ENCODE data around the gene NAT14. TPM values are rescaled to one million over a fixed set of nuclear protein-coding genes. Genes with fewer than 3 reads are reported as not detected.

NAT14 gene
- total RNA-seq, 1 donor from 2014 or later = 2.9 TPM

DNA sequence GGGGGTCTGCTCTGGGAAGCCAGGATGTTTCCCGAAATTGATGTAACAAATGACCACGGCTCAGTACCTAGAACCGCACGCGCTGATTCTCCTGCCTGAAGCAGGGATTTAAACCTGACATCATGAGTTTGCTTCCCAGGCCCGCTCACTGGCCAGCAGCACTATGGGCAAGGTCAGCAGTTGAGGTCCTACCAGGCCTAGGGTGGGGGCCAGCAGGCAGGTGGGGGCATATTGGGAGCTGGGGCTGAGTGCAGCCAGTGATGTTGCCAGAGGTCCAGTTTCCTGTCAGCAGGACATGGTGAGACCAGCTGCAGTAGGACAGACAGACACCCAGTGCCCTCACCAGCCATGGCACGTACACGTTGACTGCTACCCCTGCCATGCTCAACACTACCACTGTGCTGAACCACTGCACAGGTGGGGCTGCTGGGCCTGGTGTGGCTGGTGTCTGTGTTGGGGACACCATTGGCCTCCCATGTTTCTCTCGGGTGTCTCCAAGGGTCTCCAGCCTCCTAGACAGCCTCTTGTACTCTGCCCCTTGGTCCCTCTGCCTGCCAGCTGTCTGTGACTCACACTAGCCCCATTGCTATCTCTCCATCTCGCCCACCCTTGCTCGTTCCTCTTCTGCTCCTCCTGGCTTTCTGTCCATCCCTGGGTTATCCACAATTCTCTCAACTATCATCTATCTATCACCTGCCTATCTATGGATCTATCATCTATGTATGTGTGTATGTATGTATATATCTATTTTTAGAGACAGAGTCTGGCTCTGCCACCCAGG is 19.3 kb upstream of the NAT14 start:
- intact Hi-C loops (cut with DNase I) = loop anchor here (5.0 kb wide), 2 partner anchors 37 to 167 kb away; no protein-coding TSS in a partner anchor
- DNase-seq (no peak), ATAC-seq (ENCODE audit: poor library complexity) (no peak)

DNA sequence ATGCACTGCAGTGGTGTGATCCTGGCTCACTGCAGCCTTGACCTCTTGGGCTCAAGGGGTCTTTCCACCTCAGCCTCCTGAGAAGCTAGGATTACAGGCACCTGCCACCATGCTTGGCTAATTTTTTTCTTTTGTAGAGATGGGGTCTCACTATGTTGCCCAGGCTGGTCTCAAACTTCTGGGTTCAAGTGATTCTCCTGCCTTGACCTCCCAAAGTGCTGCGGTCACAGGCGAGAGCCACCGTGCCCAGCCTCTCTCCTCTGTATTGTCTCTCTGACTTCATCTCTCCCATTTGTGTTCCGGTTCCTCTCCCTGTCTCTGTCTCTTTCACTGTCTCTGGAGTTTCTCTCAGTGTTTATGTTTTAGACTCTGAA is 18.8 kb upstream of the NAT14 start:
- DNase-seq = no peak
- no peak for ATAC-seq (ENCODE audit: poor library complexity)
- intact Hi-C loops (cut with DNase I) = loop anchor here (5.0 kb wide), 2 partner anchors 36 to 166 kb away; no protein-coding TSS in a partner anchor

DNA sequence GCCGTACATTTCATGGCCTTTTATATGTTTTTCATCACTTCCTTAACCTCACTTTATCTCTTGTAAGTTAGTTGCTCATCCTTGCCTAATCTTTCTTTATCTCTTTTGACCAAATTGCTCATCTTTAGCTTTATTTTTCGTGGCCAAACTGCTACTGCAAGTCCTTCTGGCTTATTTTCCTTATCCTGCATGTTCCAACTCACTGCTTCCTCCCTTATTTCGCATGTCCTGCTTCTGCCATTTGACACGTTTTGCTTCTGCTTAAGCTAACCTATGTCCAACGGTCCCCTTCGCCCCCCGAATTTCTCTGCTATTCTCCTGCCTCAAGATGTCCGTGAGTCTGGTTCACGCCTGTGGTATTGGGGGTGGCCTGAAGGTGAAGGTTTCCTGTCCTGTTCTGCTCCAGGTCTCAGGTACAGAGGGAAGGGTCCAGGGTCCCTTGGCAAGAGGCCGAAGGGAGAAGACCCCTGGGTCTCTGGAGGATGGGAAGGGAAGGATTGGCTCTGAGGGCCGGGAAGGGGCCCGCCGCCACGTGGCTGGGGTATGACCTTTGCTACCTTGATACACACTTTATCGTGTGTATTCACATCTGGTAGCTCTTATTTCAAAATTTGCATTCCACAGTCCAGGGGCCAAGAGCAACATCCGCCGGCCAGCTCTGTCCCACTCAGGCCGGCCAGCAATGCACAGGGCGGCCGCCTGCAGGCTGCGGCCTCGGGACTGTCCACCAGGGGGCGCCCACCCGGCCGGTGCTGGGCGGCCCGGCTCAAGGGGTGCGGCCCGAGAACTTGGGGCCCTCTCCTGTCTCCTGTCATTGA is 17.5 kb upstream of the NAT14 start:
- peak; percentile 86 for DNase-seq
- intact Hi-C loops (cut with DNase I) = loop anchor here (5.0 kb wide), 2 partner anchors 35 to 165 kb away; no protein-coding TSS in a partner anchor
- ATAC-seq (ENCODE audit: poor library complexity) = peak; percentile 94

DNA sequence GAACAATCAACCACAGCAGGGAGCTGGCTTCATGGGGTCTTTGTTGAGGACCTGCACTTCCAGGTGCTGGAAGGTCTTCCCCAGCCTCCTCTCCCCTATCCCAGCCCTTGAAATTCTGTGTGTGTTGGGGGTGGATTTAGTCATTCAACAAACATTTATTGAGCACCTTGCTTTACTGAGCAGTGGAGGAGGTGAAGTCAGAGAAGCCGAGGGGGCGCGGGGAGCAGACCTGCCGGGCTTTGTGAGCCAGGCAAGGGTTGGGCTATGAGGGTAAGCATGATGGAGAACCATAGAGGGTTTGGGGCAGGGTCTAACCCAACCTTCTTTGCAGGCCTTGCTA is 17.0 kb upstream of the NAT14 start:
- intact Hi-C loops (cut with DNase I) = loop anchor here (5.0 kb wide), 2 partner anchors 34 to 164 kb away; no protein-coding TSS in a partner anchor
- no peak for ATAC-seq (ENCODE audit: poor library complexity)
- DNase-seq = no peak

DNA sequence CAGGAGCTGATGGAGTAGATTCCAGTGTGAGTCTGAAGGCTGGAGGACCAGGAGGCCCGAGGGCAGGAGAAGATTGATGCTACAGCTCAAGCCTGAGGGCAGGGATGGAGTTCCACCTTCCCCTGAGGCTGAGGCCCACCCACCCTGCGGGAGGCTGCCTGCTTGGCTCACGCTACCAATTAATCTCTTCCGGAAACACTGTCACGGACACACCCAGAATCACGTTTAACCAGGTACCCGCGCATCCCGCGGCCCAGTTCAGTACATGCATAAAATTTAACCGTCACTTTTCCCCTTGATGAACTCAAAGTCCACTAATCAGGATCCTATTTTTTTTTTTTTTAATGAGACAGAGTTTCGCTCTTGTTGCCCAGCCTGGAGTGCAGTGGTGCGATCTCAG is 13.7 kb upstream of the NAT14 start:
- intact Hi-C loops (cut with DNase I) = no loop called here
- ATAC-seq (ENCODE audit: poor library complexity) (no peak), DNase-seq (no peak)

DNA sequence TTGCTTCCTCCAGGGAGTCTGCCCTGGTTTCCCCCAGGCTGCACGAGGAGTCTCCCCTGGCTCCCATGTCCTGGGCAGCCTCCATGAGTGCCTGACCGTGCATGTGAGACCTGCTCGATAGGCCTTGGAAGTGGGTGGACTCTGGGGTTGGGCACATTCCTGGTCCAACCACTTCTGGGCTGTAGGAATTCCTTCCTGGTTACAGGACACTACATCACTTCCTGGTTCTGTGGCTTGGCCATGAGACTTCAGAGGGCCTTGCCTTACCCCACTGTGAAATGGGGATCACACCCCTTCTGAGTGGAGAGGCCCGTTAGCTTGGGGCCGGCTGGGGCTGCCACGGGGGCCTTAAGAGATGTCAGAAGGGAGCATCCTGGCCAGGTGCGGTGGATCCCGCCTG is 12.5 kb upstream of the NAT14 start:
- DNase-seq (no peak), ATAC-seq (ENCODE audit: poor library complexity) (no peak)
- intact Hi-C loops (cut with DNase I) = no loop called here

DNA sequence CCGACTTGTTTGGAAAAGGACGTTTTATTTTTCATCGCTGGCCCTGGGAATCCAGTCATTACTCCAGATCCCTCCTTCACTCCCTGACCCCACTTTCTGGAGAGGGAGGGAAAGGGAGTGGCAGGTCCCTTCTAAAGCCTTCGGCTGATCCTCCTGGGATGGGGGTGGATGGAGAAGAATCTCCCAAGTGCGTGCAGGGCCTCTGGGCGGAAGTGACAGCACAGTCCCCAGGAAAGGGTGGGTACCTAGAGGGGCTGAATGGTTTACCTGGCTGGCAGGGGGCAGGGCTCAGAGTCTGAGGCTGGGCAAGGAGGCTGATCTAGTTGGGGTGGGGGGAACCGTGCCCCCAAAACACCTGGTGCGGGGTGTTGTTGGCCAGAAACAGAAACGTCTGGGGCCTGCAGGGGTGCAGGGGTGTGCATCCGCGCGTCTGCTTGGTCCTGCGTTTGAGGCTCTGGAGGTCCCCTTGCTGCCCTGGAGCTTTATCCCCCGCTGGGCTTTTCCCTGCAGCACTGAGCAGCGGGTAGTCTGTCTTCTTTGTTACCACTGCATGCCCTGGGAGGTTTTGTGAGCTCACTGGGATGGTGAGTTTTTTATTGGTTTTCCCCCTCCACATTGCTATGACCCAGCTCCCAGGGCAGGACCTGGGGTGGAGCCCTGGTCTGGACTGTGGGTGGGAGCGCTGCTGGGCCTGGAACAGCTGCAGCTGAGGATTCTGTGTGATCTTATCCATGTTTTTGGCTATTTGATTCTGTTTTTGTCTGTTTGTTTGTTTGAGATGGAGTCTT is 11.6 kb upstream of the NAT14 start:
- intact Hi-C loops (cut with DNase I) = no loop called here
- DNase-seq (no peak), ATAC-seq (ENCODE audit: poor library complexity) (no peak)

DNA sequence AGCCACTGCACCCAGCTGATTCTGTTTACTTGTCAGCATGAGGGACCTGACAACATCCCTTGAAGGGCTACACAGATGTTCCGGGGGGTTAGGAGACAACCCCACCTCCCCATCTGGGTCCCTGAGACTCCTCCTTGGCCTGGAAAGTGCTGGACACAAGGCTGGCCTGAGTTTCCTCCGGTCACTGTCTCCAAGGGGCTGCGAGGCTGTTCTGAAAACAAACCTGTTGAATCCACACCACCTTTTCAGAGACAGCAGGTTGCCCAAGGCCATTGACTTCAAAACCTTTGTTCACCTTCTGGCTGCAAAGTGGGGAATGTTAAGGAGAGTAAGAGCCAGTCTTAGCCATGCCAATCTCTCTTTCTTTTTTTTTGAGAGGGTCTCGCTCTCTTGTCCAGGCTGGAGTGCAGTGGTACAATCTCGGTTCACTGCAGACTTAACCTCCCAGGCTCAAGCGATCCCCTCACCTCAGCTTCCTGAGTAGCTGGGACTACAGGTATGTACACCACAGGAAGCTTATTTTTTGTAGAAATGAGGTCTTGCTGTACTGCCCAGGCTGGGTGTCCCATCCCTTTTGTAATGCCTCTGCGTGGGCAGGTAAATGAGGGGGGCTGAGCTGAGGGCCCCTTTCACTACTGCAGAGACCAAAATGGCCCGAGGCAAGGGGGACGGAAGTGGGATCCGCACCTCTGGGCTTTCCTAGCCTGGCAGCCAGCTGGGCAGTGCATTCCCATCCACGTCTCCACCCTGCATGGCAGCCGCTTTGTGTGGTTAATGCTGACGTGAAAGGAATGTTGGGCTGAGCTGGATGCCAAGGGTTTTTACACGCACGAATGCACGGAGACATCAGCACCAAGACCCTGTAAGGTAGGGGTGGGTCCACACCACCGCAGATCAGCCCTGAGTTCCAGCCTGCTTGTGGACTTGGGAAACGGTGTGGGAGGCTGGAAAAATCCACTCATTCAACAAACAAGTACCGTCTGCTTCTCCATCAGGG is 10.4 kb upstream of the NAT14 start:
- ATAC-seq (ENCODE audit: poor library complexity) (no peak), DNase-seq (no peak)
- intact Hi-C loops (cut with DNase I) = no loop called here

DNA sequence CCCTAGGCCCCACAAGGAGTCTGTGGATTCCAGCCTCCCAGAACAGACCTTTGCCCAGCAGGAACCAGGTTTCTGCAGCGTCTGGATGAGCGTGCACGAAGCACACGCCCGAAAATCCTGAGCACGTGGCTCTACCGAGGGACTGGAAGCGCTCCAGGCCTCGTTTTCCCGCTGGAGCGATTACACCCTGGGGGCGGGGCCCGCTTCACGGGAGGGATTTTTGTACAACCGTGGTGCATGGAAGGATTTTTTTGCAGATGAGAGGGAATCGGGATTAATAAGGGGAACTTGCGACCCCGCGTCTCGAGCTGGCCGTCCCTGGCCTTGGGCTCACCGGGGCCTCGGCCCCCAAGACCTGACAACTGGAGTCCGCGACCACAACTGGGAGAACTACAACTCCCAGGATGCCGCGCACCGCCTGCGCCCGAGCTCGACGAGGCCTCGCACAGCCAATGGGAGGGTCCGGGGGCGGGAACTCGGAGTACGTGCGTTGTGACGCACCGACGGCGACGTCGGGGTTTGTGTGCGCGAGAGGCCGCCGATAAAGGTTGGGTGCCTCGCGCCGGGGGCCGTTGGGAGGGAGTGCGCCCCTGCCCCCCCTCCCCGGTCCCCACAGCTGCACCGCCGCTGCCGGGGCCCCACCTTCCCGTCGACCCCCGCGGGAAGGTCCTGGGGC is 8.8 kb upstream of the NAT14 start, which contains the start of gene ZNF628:
Gene ZNF628, plus strand, starts transcription at position 518 of the 676 bp plus-strand sequence. CDS start 3,294 bp downstream, outside the sequence.
- intact Hi-C loops (cut with DNase I) = no loop called here
- ATAC-seq (ENCODE audit: poor library complexity) (peak; percentile 97), DNase-seq (peak; percentile 100)

DNA sequence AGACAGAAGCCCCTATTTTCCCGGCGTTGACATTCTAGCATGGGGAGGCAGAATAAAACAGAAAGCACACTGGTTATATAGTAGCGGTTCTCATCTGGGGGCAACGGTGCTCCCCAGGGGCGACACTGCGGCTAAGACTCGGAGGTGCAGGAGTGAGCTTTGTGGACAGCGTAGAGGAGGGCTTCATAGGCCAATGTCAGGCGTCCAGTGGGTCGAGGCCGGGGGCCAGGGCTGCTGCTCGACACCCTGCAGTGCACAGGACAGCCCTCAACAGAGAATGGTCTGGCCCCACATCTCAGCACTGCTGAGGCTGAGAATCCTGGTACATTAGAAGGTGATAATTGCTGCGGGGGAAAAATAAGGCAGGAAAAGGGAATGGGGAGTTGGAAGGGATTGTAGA is 7.1 kb upstream of the NAT14 start:
- DNase-seq (no peak), ATAC-seq (ENCODE audit: poor library complexity) (no peak)
- intact Hi-C loops (cut with DNase I) = no loop called here

DNA sequence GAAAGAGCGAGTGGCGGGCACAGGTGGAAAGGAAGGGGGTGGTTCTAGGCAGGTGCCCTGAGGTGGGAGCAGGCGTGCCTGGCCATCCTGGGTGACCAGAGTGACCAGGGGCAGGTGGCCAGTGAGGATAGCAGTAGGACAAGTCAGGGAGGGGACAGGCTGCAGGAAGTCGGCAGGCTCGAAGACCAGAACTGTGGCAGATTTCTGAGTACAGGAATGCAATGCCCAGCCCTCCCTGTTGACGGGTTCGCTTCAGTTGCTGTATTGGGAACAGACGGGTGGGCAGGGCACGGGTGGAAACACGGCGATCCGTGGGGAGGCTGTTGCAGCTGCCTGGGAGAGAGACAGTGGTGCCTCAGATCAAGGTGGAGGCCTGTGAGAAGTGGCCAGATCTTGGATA is 6.6 kb upstream of the NAT14 start:
- DNase-seq (no peak), ATAC-seq (ENCODE audit: poor library complexity) (no peak)
- intact Hi-C loops (cut with DNase I) = no loop called here

DNA sequence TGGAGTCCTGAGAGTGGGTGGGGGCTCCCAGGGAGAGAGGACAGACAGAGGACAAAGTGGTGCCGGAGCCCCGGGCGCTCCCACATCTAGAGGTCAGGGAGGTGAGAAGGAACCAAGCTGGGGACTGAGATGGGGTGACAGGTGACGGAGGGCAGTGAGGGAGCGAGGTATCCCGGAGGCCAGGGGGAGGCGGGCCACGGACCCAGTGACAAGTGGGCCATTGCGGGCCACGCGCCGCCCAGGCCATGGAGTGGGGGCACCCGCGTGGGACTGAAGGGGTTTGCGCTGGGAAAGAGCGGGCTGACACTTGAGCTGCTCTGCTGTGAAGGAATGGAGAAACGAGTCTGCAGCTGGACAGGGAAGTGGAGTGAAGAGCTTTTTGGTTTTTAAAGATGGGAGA is 5.9 kb upstream of the NAT14 start:
- ATAC-seq (ENCODE audit: poor library complexity) = no peak
- intact Hi-C loops (cut with DNase I) = no loop called here
- DNase-seq = no peak

DNA sequence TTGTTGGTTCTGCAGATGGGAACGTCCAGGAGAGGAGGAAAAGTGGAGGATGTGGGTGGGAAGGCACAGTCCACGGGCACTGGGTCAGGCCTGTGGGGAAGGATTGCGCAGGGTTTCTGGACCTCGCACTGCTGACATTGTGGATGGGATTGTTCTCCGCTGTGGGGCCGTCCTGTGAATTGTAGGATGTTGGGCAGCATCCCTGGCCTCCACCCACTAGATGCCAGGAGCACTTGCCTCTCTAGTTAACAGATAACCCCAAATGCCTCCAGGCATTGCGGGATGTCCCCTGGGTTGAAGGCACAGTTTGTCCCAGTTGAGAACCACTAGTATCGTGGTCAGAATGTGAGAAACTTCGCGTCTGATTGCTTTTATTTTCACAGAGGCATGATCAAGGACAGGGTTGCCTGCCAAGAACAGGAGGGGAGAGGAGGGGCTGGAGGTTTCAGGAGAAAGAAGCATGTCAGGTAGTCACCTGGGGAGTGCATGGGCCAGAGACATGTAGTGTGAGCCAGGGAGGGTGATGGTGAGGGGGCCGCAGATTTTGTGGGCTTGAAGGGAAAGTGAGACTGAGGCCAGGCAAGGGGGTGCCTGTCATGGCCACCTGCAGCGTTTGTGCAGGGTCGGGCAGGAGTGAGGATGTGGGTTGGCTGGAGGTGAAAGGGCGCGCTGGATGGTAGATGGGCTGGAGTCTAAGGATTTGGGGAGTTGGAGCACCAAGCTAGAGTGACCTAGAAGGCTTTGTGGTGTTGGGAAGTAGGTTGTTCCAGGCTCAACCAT is 5.3 kb upstream of the NAT14 start:
- ATAC-seq (ENCODE audit: poor library complexity) (no peak), DNase-seq (no peak)
- intact Hi-C loops (cut with DNase I) = no loop called here

DNA sequence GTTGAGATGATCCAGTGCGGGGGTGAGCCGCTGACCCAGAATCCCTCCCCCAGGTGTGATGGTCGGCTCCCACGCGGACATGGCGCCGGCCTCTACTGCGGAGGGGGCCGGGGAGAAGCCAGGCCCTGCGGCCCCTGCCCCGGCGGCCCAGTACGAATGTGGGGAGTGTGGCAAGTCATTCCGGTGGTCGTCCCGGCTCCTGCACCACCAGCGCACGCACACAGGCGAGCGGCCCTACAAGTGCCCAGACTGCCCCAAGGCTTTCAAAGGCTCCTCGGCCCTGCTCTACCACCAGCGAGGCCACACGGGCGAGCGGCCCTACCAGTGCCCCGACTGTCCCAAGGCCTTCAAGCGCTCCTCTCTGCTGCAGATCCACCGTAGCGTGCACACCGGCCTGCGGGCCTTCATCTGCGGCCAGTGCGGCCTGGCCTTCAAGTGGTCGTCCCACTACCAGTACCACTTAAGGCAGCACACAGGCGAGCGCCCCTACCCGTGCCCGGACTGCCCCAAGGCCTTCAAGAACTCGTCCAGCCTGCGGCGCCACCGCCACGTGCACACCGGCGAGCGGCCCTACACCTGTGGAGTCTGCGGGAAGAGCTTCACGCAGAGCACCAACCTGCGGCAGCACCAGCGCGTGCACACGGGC is 3.7 kb upstream of the NAT14 start:
- ATAC-seq (ENCODE audit: poor library complexity) = no peak
- intact Hi-C loops (cut with DNase I) = no loop called here

DNA sequence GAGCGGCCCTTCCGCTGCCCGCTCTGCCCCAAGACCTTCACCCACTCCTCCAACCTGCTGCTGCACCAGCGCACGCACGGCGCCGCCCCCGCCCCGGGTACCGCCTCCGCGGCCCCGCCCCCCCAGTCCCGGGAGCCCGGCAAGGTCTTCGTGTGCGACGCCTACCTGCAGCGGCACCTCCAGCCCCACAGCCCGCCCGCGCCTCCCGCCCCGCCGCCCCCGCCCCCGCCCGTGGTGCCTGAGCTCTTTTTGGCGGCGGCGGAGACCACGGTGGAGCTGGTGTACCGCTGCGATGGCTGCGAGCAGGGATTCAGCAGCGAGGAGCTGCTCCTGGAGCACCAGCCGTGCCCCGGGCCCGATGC is 3.2 kb upstream of the NAT14 start:
- intact Hi-C loops (cut with DNase I) = no loop called here
- ATAC-seq (ENCODE audit: poor library complexity) = no peak
- DNase-seq = no peak

More for the DNA sequence above, 3.7 kb upstream of the NAT14 start:
- no peak for DNase-seq

DNA sequence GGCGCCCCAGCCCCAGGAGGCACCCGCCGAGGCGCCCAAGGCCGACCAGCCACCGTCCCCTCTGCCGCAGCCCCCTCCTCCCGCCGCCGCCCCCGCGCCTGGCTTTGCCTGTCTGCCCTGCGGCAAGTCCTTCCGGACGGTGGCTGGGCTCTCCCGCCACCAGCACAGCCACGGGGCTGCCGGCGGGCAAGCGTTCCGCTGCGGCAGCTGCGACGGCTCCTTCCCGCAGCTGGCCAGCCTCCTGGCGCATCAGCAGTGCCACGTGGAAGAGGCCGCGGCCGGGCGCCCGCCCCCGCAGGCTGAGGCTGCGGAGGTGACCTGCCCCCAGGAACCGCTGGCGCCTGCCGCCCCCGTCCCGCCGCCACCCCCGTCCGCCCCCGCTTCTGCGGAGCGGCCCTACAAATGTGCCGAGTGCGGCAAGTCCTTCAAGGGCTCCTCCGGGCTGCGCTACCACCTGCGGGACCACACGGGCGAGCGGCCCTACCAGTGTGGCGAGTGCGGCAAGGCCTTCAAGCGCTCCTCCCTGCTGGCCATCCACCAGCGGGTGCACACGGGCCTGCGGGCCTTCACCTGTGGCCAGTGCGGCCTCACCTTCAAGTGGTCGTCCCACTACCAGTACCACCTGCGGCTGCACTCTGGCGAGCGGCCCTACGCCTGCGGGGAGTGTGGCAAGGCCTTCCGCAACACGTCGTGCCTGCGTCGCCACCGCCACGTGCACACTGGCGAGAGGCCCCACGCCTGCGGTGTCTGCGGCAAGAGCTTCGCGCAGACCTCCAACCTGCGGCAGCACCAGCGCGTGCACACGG is 2.6 kb upstream of the NAT14 start:
- ATAC-seq (ENCODE audit: poor library complexity) = no peak
- intact Hi-C loops (cut with DNase I) = no loop called here
- DNase-seq = no peak
